Measurements from ENCODE around the gene PLA2G4E. TPM values are rescaled to one million over a fixed set of nuclear protein-coding genes. Genes with fewer than 3 reads are reported as not detected.

Gene PLA2G4E
- total RNA-seq, 3 donors from 2014 or later, result not detected

- Histone ChIP-seq H3K27ac (no peak overlapping the region), H3K27me3 (peaks cover 0 to 2% of the 10 kb centered on the region in 2 donors), H3K4me1 (no peaks in the 10 kb centered on the region), H3K4me3 (no peak overlapping the region), H3K36me3 (no peaks in the 10 kb centered on the region), H3K9me3 (no peaks in the 10 kb centered on the region)
- no peak for DNase-seq (ENCODE audit: low spot score in 2 of 2)
- TF ChIP-seq CTCF (IDR thresholded peaks at IDR 0.05) (no peak), POLR2AphosphoS5 (IDR thresholded peaks at IDR 0.05) (no peak), POLR2A (IDR thresholded peaks at IDR 0.05) (no peak)
- intact Hi-C loops (cut with DNase I; ENCODE audit: low total_unique reads), result no loop called here
Measured at GRCh38 chr15:42024303-42024702, 3.5 kb upstream of the PLA2G4E start.

- intact Hi-C loops (cut with DNase I; ENCODE audit: low total_unique reads), result no loop called here
Measured at GRCh38 chr15:42021593-42021992, 751 bp upstream of the PLA2G4E start.

GRCh38 chr15:42018306-42019224, 2.3 kb downstream of the PLA2G4E start:
- no peak for DNase-seq (ENCODE audit: low spot score in 2 of 2)
- intact Hi-C loops (cut with DNase I; ENCODE audit: low total_unique reads), result no loop called here
- TF ChIP-seq POLR2A (IDR thresholded peaks at IDR 0.05) (no peak), CTCF (IDR thresholded peaks at IDR 0.05) (no peak), POLR2AphosphoS5 (IDR thresholded peaks at IDR 0.05) (no peak)
- Histone ChIP-seq H3K4me3 (no peak overlapping the region), H3K9me3 (no peaks in the 10 kb centered on the region), H3K27ac (no peak overlapping the region), H3K4me1 (no peaks in the 10 kb centered on the region), H3K27me3 (no peaks in the 10 kb centered on the region), H3K36me3 (no peaks in the 10 kb centered on the region)

More at GRCh38 chr15:42021593-42021992, 751 bp upstream of the PLA2G4E start:
- Histone ChIP-seq H3K27me3 (no peaks in the 10 kb centered on the region), H3K4me3 (no peak overlapping the region), H3K4me1 (no peaks in the 10 kb centered on the region), H3K9me3 (no peaks in the 10 kb centered on the region), H3K36me3 (no peaks in the 10 kb centered on the region), H3K27ac (no peak overlapping the region)
- DNase-seq (ENCODE audit: low spot score in 2 of 2), result no peak
- TF ChIP-seq POLR2AphosphoS5 (IDR thresholded peaks at IDR 0.05) (no peak), CTCF (IDR thresholded peaks at IDR 0.05) (no peak), POLR2A (IDR thresholded peaks at IDR 0.05) (no peak)

- Histone ChIP-seq H3K27me3 (no peaks in the 10 kb centered on the region), H3K4me1 (no peaks in the 10 kb centered on the region), H3K27ac (no peak overlapping the region), H3K4me3 (no peak overlapping the region), H3K9me3 (no peaks in the 10 kb centered on the region), H3K36me3 (no peaks in the 10 kb centered on the region)
- DNase-seq (ENCODE audit: low spot score in 2 of 2), result no peak
- intact Hi-C loops (cut with DNase I; ENCODE audit: low total_unique reads), result no loop called here
- TF ChIP-seq POLR2A (IDR thresholded peaks at IDR 0.05), result no peak
Measured at GRCh38 chr15:42016971-42017370, 3.9 kb downstream of the PLA2G4E start.

- Histone ChIP-seq H3K27me3 (no peaks in the 10 kb centered on the region), H3K9me3 (no peaks in the 10 kb centered on the region), H3K36me3 (no peaks in the 10 kb centered on the region), H3K27ac (no peak overlapping the region), H3K4me3 (no peak overlapping the region), H3K4me1 (no peaks in the 10 kb centered on the region)
- DNase-seq (ENCODE audit: low spot score in 2 of 2), result no peak
- intact Hi-C loops (cut with DNase I; ENCODE audit: low total_unique reads), result no loop called here
- TF ChIP-seq POLR2A (IDR thresholded peaks at IDR 0.05) (no peak), POLR2AphosphoS5 (IDR thresholded peaks at IDR 0.05) (no peak), CTCF (IDR thresholded peaks at IDR 0.05) (no peak)
Measured at GRCh38 chr15:42014406-42014805, 6.4 kb downstream of the PLA2G4E start.

Data from breast epithelium (tissue), 4 donors.